ENCODE measurements around the gene CHRNA10. TPM values are rescaled to one million over a fixed set of nuclear protein-coding genes. Genes with fewer than 3 reads are reported as not detected.
A peak's percentile ranks its signal among the peaks of the same experiment; 100 is the strongest.

Gene CHRNA10
- total RNA-seq, 1 donor = 0.86 TPM

DNA sequence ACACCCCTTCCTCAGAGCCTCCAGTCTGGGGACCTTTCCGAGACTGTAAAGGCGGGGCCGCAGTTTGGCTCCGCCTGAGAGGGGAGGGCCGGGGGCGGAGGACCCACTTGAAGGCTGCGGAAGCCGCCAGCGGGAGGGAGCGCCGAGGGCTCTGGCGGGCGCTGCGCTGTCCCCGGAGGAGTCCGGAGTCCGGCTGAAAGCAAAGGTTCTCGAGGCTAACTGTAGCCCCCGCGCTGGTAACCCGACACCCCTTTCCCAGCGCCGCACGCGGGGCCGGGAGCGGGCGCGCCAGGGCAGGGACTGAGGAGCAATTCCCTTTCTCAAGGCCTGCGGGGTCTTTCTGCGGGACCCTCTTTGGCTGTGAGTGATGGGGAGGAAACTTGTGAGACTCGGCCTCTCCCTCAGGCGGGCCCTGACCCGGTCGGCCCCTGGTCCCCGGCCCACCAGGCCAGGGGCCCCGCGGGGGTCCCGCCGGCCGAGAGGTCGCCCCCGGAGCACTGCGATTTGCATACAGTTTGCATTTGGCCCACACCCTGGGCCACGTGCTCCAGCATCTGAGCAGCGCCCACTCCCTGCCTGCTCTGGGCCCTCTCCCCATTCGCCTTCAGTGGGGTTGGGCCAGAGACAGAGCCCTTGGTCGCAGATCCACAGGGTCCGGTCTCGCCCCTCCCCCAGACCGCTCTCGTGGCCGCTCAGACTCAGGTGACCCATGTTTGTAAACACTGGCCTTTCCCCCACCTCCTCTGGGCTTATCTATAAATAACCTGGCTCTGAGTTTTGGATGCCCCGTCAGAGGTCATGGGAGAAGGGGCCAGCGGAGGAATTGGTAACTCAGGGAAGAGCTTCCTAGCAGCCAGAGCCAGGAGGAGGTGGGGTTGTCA is 28.9 kb downstream of the CHRNA10 start:
- TF ChIP-seq, protein P1, sequence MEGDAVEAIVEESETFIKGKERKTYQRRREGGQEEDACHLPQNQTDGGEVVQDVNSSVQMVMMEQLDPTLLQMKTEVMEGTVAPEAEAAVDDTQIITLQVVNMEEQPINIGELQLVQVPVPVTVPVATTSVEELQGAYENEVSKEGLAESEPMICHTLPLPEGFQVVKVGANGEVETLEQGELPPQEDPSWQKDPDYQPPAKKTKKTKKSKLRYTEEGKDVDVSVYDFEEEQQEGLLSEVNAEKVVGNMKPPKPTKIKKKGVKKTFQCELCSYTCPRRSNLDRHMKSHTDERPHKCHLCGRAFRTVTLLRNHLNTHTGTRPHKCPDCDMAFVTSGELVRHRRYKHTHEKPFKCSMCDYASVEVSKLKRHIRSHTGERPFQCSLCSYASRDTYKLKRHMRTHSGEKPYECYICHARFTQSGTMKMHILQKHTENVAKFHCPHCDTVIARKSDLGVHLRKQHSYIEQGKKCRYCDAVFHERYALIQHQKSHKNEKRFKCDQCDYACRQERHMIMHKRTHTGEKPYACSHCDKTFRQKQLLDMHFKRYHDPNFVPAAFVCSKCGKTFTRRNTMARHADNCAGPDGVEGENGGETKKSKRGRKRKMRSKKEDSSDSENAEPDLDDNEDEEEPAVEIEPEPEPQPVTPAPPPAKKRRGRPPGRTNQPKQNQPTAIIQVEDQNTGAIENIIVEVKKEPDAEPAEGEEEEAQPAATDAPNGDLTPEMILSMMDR (IDR thresholded peaks at IDR 0.05; ENCODE audit: insufficient read depth, low read depth, low read length) = no peak
- DNase-seq (ENCODE audit: low read depth) = peak; percentile 64
- peak overlapping the region; percentile 56 for H3K4me3 ChIP-seq (ENCODE audit: low read depth, low read length)

DNA sequence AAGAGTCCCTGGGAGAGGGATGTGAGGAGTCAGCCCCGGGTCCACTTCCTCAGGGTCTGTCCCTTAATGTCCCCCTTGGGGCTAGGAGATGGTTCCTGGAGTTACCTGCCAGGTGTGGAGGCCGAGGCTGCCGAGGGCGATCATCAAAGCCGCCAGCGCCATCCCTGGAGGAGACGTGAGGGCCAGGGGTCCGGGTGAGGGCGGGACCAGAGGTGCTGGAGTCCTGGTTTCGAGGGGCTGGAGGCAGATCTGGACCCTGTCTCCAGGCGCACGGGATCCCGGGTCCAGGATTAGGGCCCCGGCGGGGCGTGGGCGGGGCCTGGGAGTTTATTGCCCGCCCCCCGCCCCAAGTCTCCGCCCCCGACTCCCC is 29.5 kb downstream of the CHRNA10 start, which contains the start of gene ART5:
TSS of gene ART5 (minus strand) at position 292 of the 370 bp plus-strand sequence. CDS start at position 162, 130 bp downstream.
- peak within 1 kb of the TSS; percentile 56 for H3K4me3 ChIP-seq (ENCODE audit: low read depth, low read length)
- TF ChIP-seq, protein P1 (IDR thresholded peaks at IDR 0.05; ENCODE audit: insufficient read depth, low read depth, low read length) = no peak
- DNase-seq (ENCODE audit: low read depth) = no peak

DNA sequence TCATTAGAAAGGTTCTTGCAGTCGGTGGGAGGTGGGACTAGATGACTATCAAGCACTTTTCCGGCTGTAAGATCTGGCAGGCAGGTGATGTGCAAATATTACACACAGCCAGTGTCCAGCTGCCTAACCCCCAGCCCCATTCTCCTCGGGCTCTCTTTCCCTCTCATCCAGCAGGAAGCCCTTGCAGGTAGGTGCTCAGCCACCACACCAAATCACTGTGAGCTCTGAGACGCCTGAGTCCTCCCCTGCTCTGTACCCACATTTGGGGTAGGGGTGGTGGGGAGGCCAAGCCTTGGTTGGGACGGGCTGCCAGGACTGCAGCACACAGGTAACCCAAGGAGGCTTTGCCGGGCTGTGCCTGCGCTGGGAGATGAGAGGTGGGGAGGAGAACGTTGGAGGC is 30.0 kb downstream of the CHRNA10 start:
- DNase-seq (ENCODE audit: low read depth) = no peak
- H3K4me3 ChIP-seq (ENCODE audit: low read depth, low read length) = no peak overlapping the region
- TF ChIP-seq, protein P1 (IDR thresholded peaks at IDR 0.05; ENCODE audit: insufficient read depth, low read depth, low read length) = no peak

DNA sequence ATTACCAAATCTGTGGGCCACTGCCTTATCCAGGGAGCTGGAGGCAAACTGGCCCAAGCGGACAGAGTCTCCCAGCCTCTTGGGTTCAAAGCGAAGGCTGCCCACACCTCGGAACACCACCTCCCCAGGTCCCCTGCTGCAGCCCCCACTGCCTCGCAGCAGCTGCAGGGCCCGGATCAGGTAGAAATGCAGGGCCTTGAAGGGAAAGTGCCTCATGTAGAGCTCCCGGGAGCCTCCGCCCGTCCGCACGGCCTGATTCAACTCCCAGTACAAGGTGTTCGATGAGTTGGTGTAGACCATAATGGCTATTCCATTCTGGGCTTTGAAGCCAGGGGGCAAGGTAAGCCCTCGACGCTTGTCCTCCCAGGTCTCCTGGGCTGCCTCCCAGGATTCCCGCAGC is 31.3 kb downstream of the CHRNA10 start:
- no peak for DNase-seq (ENCODE audit: low read depth)
- no peak overlapping the region for H3K4me3 ChIP-seq (ENCODE audit: low read depth, low read length)
- TF ChIP-seq, protein P1 (IDR thresholded peaks at IDR 0.05; ENCODE audit: insufficient read depth, low read depth, low read length) = no peak

DNA sequence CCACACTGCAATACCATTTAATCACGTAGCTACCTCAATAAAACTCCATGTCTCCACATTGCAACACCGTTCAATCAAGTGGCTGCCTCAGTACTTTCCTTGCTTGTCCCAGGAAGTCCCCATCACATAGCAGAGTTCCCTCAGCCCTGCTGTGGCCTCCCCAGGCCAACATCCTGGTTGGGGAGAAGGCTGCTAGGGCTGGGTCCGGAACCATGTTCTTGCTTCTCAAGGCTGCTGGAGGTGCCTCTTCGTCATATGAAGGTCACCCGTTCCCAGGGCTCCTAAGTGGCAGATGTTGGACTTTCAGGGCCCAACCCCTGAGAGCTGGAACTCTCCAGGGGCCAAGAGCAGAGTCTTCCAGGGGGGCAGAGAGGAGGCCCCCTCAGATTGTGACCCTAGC is 32.7 kb downstream of the CHRNA10 start:
- DNase-seq (ENCODE audit: low read depth) = no peak
- no peak overlapping the region for H3K4me3 ChIP-seq (ENCODE audit: low read depth, low read length)
- TF ChIP-seq, protein P1 (IDR thresholded peaks at IDR 0.05; ENCODE audit: insufficient read depth, low read depth, low read length) = no peak

DNA sequence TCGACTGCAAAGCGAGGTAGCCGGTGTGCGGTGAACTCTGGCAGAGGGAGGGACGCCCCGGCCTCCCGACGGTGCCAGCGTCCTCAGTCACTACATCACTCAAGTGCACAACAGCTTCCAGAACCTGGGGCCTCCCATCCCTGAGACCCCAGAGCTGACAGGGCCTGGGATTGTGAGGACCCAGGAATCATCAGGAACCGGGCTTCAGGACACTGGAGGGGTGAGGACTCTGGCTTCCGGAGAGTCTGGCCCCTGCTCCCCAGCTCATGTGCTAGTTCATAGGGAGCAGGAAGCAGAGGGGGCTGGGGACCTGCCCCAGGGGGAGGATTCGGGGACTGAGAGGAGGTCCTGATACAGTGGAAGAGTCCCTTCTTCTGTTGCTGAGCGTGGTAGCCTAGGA is 34.0 kb downstream of the CHRNA10 start:
- TF ChIP-seq, protein P1 (IDR thresholded peaks at IDR 0.05; ENCODE audit: insufficient read depth, low read depth, low read length) = no peak
- H3K4me3 ChIP-seq (ENCODE audit: low read depth, low read length) = no peak overlapping the region
- DNase-seq (ENCODE audit: low read depth) = no peak
